ENCODE data around the gene SND1. TPM values are rescaled to one million over a fixed set of nuclear protein-coding genes. Genes with fewer than 3 reads are reported as not detected.
"Not testable (repeated sequence)": the region's sequence is repeated elsewhere in the genome, so short reads cannot be mapped to it uniquely, and the experiment has no call there.

The SND1 gene
- polyA plus RNA-seq, 12 donors, result 73.0 to 117 (median 95.7) TPM; not detected in 1

DNA sequence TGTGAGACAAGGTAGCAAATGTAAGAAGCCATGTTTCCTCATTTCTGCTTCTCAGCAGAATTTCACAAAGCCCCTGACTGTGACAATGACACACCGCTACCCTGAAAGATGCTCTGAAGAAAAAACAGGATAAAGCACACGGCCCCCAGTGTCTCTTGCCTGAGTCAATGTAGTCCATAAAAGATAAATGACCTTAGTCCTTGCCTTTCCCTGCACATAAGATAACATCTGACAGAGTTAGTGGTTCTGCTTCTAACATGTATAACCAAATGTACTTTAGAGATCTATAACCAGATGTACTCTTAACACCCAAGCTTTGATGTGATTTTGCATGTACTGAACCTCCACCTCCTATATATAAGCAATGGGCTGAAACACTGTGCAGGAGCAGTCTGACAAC lies 3.0 kb upstream of the SND1 start:
- no peak for DNase-seq

DNA sequence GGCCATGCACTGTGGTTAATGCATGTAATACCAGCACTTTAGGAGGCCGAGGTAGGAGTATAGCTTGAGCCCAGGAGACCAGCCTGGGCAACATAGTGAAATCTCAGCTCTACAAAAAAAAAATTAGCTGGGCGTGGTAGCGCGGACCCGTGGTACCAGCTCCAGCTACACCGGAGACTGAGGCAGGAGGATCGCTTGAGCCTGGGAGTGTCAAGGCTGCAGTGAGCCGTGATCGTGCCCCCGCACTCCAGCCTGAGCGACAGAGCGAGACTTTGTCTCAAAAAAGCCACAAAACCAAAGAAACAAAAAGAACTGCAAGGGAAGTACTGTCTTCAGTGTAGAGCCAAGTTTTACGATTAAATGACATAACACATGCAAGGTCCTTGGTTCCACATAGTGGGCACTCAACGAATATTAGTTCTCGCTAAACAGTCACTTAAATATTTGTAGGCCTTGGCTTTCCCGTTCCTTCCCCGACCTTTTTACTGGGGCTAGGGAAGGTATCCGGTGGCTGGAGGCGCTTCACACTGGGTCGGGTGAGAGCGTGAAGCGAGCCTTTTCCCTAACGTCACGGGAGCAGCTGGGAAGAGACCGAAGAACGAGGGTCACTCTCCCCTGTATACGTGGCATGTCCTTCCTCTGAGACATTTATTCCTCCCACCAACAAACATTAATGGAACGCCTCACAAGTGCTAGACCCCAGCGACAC lies 993 bp upstream of the SND1 start:
- DNase-seq, result peak; percentile 73

DNA sequence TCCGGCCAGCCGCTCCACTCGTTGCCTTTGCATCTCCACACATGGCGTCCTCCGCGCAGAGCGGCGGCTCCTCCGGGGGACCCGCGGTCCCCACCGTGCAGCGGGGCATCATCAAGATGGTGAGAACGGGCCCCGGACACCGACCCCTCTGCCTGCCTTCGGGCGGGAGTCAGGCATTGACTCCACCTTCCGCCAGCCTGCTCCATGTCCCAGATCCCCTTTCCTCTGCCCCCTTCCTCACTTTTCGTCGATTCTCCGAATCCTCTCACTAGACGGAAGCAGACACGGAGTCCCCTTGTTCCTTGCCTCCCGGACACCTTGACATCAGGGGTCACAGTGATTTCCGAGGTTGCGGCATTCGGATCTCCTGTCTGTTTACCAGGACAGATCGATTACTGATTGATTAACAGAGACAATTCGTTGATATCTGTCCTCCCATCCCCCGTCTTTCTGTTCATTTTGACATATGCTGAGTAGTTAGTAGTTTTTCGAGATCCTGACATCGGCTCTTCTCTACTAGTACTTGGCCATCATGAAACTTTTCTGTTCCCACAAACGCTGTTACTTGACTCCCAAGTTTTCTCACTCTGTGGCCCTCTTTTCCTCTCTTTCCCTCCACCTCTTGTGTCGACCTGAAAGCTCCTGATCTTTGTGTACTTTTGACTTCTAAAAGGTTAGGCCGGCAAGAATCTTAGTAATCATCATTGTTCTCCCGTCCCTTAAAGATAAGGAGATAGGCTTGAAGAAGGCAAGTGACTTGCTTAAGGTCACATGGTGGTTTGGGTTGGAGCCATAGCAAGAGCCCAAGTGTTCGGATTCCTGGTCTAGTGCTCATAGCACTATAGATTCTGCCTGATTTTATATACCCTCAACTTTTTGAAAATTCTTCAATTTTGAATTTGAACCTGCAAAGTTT lies 597 bp downstream of the SND1 start:
- no peak for DNase-seq

DNA sequence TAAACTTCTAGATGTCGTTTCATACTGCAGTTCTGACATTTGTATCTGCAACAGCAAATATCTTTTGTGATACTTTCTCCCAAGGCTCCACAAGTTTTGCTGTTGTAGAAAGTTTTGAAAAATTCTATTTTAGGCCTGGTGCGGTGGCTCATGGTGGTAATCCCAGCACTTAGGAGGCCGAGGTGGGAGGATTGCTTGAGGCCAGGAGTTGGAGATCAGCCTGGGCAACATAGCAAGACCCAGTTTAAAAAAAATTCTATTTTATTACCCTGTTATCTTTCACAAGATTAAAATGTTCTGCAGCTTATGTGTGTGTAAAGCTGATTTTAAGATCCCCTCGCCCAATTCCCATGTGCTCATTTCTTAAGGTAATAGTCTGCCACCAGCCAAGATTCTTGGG lies 1.4 kb downstream of the SND1 start:
- DNase-seq, result no peak

DNA sequence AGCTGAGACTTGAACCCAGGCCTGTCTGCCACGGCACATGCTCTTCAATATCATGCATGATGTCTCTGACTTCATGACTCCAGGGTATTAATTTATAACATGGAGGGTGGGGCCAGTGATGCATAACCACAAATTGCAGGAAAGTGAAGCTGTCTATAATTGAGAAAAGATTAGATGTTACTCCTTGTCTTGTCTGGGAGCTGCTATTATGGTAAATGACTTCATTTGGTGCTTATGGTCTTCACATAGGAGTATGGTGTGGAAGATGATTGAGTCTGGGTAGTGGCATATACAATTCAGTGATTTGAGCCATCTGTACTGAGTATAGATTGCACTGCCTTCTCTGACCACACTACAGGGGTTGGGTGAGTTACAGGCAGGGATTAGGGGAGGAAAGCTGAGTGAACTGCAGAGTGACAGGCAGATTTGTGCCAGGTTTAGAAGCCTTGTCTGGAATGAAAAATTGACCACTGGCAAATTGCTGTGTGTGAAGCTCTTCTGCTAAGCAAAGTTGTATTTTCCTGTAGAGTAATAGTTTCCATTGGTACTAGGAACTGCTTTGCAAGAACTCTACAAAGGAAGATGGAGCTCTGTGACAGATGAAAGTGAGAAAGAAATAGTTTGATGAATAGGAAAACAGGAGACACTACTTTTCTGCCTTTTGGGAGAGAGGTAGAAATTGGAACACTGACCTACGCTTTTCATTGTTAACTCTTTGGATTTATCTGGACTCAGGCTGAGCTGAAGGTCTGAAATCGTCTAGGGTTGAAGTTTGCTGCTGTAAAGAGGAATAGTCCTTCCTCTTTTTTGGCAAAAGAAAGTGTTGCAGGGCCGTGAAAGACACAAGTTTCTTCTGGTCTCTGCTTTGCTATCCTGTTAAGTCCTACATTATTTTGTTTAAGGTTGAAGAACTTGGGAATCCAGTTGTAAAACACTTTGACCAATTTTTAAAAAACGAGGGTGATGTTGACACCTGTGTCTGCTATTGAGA lies 2.7 kb downstream of the SND1 start:
- DNase-seq, result no peak

DNA sequence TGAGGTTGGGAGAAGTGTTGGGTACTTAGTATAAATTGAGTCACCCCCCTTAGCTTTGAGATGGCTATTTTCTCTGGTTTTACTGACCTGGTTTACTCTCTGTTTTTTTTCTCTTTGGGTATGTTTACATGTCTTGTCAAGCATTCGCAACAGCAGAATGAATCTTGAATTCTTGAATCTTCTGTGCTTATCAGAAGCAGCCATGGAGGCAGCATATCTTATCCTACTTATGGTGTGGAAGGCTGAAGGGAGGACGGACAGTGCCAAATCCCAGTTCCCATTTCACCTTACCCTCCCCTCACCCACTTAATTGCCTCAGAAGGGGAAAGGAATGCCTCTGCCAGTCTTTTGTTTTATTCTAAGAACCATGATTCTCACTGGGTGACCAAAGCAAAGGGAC lies 3.7 kb downstream of the SND1 start:
- no peak for DNase-seq

DNA sequence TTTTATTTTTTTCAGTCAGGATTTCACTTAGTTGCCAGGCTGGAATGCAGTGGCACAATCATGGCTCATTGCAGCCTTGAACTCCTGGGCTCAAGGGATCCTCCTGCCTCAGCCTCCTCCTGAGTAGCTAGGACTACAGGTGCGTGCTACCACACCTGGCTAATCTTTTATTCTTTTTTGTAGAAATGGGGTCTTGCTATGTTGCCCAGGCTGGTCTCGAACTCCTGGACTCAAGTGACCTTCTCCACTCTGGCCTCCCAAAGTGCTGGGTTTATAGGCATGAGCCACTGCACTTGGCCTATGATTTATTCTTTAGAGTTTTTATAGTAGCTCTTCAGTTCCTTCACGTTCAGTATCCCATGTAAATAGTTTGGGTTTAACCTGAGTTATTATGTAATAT lies 5.5 kb downstream of the SND1 start:
- no peak for DNase-seq

DNA sequence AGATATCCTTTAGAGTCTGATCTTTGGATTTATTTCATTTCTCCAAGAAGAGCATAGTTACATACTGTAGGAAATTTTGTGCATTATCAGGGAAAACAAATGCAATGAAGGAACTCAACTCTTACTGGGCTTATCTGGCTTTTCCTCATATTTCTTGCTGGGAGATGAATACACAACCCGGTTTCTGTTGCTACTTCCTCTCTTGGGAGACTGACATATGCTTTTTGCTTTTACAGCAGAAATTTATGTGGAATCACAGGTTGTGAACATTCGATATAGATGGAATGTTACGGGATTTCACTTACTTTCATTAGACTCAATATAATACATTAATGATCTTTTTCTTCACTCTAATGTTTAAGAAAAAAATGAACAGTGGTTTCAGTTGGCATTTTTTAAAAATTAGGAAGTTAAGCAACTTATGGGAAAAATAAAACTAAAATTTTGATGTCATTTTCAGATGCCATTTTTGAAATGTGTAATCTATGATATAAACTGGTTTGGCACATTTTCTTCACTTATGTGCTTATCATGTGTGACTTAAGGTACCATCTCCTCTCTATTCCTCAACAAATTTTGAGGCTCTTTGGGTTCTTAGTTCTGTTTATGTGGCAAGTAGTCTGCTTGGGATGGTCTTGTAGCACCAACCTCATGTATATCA lies 7.1 kb downstream of the SND1 start:
- no peak for DNase-seq

DNA sequence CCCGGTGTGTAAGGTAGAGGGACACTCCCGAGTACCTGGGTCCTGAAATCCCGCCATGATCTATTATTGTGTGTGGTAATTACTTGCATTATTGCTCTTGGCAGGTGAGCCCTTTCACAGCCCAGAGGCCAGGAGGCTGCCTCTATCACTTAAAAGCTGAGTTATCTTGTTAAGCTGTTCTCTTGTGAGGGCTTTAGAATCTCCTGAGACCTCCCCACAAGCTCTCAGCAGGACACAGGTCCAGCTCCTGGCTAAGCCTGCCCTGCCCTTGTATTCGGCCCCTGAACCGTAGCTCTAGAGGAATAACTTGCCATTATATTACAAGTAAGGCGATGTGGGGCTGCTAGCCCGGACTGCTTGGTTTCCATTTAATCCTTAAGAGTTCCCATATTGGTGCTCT lies 13.9 kb downstream of the SND1 start:
- no peak for DNase-seq

DNA sequence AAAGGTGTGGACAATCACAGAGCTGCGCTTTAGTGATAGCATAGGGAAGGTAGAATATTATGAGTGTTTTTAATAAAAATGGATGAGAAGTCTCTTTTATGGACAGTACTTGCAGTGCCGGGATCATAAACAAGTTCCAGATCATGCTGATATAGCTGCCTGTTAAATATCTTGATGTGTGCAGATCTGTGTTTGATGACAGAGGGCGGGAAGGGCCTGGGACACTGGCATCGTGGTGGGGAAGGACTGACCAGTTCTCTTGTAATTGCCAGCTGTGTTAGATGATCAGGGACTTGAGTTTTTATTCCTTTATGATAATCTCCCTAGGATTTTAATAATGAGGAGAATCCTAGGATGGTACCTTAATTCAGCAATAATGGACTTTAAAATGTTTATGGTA lies 14.6 kb downstream of the SND1 start:
- DNase-seq, result no peak

DNA sequence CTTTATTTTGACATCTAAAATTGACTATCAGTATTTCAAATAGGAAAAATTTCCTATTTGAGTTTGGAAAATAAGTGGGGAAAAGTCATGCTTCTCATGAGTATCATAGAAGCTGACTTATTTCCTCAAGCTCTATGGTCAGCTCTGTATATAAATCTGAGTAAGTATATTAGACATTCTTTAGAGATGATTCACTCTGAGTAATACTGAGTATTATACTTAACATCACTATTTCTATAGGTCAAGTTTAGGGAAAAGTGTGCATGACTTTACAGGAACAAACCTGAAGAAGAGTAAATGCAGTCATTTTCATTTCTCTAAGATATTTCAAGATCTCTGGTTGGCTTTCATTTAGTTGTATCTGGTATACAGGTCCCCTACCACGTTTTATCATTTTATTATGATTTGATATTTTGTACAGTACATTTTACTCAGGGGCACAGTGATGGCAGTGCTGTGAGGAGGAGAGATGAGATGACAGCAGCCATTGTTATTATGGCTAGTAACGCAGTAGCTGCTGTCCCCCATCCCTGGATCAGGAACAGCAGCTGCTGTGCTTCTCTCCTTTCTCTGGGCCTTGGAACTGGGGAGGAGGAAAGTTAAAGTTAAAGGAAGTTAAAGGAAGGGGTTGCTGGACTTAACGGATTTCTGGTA lies 15.2 kb downstream of the SND1 start:
- DNase-seq, result no peak

DNA sequence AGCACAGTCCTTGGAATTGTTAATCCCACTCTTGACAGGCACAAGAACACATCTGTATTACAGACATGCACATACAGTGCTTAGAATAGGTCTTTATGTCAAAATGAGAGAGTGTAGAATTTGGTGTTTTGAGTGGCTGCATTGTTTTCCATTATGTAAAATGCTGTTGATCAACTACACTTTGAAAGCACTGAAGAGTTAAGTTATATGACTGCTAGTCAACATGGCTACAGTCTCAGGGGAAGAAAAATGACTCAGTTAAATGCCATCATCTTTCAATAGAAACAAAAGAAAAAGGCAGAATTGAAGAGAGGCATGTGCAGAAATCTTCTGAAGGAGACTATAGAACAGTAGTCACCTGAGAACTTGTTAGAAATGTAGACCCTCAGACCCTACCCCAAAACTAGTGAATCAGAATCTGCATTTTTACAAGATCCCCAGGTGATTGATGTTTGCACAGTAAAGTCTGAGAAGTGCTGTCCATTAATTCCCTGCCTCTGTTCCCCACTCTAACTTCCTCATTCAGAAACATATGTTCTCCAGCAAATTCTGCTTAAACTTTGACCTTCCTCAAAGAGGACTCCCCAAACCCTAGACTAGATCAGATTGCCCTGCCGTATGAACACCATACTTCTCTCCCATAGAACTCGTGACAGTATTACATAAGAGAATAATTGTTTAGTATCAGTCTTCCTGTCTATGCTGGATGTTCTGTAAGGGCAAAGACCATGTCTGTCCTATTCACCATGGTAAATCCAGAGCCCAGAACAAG lies 16.0 kb downstream of the SND1 start:
- no peak for DNase-seq

DNA sequence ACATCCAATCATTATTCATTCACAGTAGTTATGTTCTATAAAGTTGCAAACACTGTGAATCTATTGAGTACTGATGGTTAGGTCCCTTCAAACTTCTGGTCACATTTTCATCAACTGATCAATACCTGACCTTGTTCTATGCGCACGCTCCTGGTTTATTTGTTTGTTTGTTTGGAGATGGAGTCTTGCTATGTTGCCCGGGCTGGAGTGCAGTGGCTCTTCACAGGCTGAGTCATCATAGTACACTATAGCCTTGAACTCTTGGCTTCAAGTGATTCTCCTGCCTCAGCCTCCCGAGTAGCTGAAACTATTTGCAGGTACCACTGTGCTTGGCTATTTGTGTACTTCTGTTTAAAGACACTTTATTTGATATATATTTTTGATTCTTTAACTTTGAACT lies 19.3 kb downstream of the SND1 start:
- DNase-seq, result no peak

DNA sequence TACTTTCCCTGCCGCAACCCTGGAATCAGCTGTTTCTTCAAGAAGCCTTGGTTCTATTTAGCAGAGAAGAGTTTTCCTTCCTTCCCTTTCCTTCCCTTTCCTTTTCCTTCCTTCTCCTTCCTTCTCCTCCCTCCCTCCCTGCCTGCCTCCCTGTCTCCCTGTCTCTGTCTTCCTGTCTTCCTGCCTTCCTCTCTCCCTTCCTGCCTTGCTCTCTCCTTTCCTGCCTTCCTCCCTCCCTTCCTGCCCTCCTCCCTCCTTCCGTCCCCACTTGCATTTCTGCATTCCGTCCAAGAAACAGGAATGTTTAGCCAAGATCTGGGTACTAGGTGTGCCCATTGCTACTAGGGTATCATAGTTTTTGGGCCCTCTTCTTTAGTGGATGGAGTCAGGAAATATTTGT lies 21.9 kb downstream of the SND1 start:
- no peak for DNase-seq

DNA sequence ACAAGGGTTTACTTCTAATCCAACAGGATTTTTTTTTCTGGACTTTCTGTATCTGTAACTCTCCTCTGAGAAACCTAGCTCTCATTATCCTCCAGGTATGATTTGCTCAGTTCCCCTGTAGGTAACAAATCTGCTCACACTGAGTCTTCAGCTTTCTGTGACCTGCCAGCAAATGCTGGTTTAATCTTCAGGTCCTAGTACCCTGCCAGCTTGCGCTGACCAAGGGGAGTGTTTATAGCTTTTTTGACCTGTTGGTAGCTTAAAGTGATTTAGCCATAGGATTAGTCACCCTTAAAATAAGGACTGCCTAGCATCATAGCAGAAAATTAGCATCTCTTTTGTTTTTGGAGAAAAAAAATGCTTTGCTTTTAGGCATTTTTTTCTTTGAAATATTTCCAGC lies 22.4 kb downstream of the SND1 start:
- no peak for DNase-seq

DNA sequence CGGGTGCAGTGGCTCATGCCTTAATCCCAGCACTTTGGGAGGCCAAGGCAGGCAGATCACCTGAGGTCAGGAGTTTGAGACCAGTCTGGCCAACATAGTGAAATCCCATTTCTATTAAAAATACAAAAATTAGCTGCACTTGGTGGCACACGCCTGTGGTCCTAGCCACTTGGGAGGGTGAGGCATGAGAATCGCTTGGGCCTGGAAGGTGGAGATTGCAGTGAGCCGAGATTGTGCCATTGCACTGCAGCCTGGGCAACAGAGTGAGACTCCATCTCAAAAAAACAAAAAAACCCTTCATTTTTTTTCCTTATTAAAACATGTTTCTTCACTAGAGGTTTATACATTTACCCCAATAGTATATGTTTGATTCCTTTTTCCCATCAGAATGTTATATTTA lies 22.9 kb downstream of the SND1 start:
- not testable (repeated sequence) for DNase-seq

DNA sequence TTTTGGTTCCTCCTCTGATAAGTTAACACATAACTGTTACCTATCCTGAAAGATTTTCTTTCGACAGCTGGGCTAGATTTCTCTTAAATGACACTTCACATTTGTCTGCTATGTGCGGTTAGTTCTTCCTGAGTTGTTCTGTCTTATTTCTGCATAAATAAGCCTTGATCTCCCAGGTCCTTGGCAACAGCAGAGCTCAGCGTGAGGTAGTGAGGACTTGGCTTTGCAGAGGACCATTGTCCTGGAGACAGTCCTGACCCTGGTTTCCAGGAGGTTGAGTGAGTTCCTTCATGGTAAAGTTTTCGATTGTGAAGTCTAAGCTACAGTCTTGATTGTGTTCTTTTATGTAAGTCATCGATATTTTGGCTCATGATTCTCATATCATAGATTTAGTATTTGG lies 23.7 kb downstream of the SND1 start:
- no peak for DNase-seq

DNA sequence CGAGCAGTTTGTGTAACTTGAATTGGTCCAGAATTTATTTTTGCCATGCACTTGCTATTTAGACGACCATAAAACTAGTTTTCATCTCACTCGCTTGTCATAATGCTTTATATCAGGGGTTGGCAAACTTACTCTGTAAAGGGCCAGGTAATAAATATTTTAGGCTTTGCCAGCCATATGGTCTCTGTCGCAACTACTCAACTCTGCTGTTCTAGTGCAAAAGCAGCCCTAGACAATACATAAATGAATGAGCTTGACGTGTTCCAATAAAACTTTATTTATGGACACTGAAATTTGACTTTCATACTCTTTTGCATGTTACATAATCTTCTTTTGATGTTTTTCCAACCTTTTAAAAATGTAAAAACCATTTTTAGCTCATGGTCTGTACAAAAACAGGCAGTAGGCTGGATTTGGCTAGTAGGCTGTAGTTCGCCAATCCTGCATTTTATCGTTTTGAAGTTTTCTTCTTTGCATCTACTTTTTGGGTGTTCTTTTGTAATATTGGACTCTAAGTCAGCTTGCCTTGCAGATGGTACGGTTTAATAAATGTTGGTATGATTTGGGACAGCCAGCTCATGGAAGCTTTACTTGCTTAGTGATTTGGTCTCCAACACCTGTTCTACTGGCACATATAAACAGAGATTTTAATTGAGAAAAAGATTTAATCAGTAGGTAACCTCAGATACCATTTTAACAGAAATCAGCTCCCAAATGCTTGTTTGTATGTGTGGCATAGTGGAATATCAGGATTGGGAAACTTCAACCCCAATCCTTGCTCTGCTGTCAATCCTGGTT lies 25.6 kb downstream of the SND1 start:
- no peak for DNase-seq

DNA sequence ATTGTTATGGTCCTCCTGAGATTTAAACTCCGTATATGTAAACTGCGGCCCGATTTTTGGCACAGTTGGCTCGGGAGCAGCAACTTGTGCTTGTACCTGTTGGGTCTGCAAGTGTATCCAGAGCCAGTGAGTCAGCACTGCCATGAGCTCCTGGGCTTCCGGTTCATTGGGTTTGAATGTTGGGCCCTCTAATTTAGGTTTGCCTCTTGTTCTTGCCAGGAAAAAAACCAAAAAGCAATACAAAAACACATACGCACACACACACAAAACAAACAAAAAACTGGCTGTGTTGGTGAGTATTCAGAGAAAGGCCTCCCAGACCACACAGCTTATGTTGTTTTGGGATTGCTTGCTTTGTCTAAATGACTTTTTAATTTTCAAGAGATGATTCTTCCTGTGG lies 26.3 kb downstream of the SND1 start:
- DNase-seq, result no peak
